ENCODE data around the gene NOXO1. TPM values are rescaled to one million over a fixed set of nuclear protein-coding genes. Genes with fewer than 3 reads are reported as not detected.

Gene NOXO1
- total and polyA plus RNA-seq, 10 of the 15 experiments (the other 5 are each of a cell fraction or from before 2014, with no cell fraction given): 0.09 to 0.76 (median 0.26) TPM; not detected in 4

GRCh38 chr16:2008009-2008526 lies 26.8 kb upstream of the NOXO1 start:
- in situ Hi-C loops (cut with MboI): no loop called here
- no peak for FAIRE-seq
- CTCF ChIA-PET: interaction anchor here (0.7 to 1.4 kb wide), 5 partner anchors 9 to 132 kb away, joined by 3 to 8 read pairs (median 3); no protein-coding TSS in a partner anchor
- H3K9me3 ChIP-seq (replicated peaks; ENCODE audit: control insufficient read depth, insufficient read depth, low read length): no peaks in the 10 kb centered on the region
- ATAC-seq: peak; percentile 6; the same call in 1 of the 3 replicates
- peaks cover 67% of the 10 kb centered on the region for H3K79me2 ChIP-seq (ENCODE audit: control insufficient read depth, insufficient read depth, low read length)
- peak overlapping the region; percentile 100 for H3K4me3 ChIP-seq
- intact Hi-C loops (cut with micrococcal nuclease; ENCODE audit: unreplicated experiment): loop anchor here (5.0 kb wide), 1 partner anchor 144 kb away; no protein-coding TSS in a partner anchor
- H3K36me3 ChIP-seq (ENCODE audit: control insufficient read depth in 2 of 2, insufficient read depth in 2 of 2, low read length in 1 of 2): peaks cover 0 to 8% of the 10 kb centered on the region in 2 experiments; a peak in 2 of 4 replicates
- H3K4me2 ChIP-seq (ENCODE audit: control insufficient read depth, insufficient read depth): peak overlapping the region; percentile 98
- peak overlapping the region; percentile 92 for H3K9ac ChIP-seq (ENCODE audit: control insufficient read depth, insufficient read depth, low read length)
- H2AFZ ChIP-seq (ENCODE audit: control insufficient read depth, low read depth, low read length): no peak overlapping the region
- no peaks in the 10 kb centered on the region for H3K27me3 ChIP-seq (replicated peaks in 1 of 2; ENCODE audit: control insufficient read depth in 2 of 2, insufficient read depth in 2 of 2, low read length in 1 of 2)
- RAD21 ChIA-PET (ENCODE audit: unreplicated experiment): interaction anchor here (1.0 to 1.3 kb wide), 2 partner anchors 17 to 43 kb away, joined by 3 read pairs; partner anchors contain the start of gene RPS2
- SMC1A ChIA-PET (ENCODE audit: uncharacterized antibody, unreplicated experiment): interaction anchor here (1.1 to 1.9 kb wide), 3 partner anchors 27 to 147 kb away, joined by 3 to 5 read pairs (median 3); partner anchors contain the start of genes NOXO1, NTHL1, TRAF7 and TSC2
- no peak for DNase-seq (ENCODE audit: low read depth, low spot score)
- H3K27ac ChIP-seq (ENCODE audit: control insufficient read depth, insufficient read depth): peak overlapping the region; percentile 89
- TSS peak; percentile 85 for BruUV-seq (replicated peaks)
- WGBS (ENCODE audit: insufficient coverage, insufficient replicate concordance, low lambda C conversion rate, missing lambda C conversion rate): 2% methylated on average over 15 of the region's 15 CpGs
- H3K4me1 ChIP-seq (ENCODE audit: control insufficient read depth, insufficient read depth, low read length): peaks cover 22% of the 10 kb centered on the region
- H4K20me1 ChIP-seq (ENCODE audit: control insufficient read depth, insufficient read depth): peaks cover 6% of the 10 kb centered on the region
- POLR2A ChIA-PET: interaction anchor here (0.6 to 2.2 kb wide), 5 partner anchors 12 to 147 kb away, joined by 3 to 14 read pairs (median 7); partner anchors contain the start of gene TRAF7
- TF ChIP-seq RAD21 (IDR thresholded peaks at IDR 0.05; ENCODE audit: insufficient read depth, low read depth, low read length): no peak
- TF ChIP-seq IKZF1 (conservative IDR thresholded peaks at IDR 0.05): peak; percentile 13; the same call in 1 of the 2 replicates
- TF ChIP-seq IRF4 (IDR thresholded peaks at IDR 0.05; ENCODE audit: low read depth, low read length): no peak
- no peak for TF ChIP-seq SUZ12 (IDR thresholded peaks at IDR 0.05; ENCODE audit: unreplicated experiment)
- no peak for TF ChIP-seq CREM (IDR thresholded peaks at IDR 0.05; ENCODE audit: low read depth)
- 0 out of 2 replicates have a peak, but pooled peaks have one; percentile 21 for TF ChIP-seq DPF2 (IDR thresholded peaks at IDR 0.05)
- 0 out of 2 replicates have a peak, but pooled peaks have one; percentile 32 for TF ChIP-seq POLR2A (IDR thresholded peaks at IDR 0.05; ENCODE audit: low read depth, low read length)
- no peak for TF ChIP-seq USF2 (IDR thresholded peaks at IDR 0.05; ENCODE audit: borderline replicate concordance, low read depth, low read length)
- peak; percentile 77 to 93 for TF ChIP-seq BHLHE40 (IDR thresholded peaks at IDR 0.05; ENCODE audit: borderline replicate concordance in 1 of 2, low read depth in 2 of 2, low read length in 1 of 2)
- no peak for TF ChIP-seq CTCF (IDR thresholded peaks at IDR 0.05 in 2 of 3, conservative IDR thresholded peaks at IDR 0.05 in 1 of 3; ENCODE audit: control insufficient read depth in 2 of 3, extremely low read depth in 1 of 3, insufficient read depth in 1 of 3, low read depth in 3 of 3, low read length in 3 of 3)
- TF ChIP-seq, protein P1, sequence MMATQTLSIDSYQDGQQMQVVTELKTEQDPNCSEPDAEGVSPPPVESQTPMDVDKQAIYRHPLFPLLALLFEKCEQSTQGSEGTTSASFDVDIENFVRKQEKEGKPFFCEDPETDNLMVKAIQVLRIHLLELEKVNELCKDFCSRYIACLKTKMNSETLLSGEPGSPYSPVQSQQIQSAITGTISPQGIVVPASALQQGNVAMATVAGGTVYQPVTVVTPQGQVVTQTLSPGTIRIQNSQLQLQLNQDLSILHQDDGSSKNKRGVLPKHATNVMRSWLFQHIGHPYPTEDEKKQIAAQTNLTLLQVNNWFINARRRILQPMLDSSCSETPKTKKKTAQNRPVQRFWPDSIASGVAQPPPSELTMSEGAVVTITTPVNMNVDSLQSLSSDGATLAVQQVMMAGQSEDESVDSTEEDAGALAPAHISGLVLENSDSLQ (IDR thresholded peaks at IDR 0.05): 0 out of 2 replicates have a peak, but pooled peaks have one; percentile 6
- TF ChIP-seq, protein P2, sequence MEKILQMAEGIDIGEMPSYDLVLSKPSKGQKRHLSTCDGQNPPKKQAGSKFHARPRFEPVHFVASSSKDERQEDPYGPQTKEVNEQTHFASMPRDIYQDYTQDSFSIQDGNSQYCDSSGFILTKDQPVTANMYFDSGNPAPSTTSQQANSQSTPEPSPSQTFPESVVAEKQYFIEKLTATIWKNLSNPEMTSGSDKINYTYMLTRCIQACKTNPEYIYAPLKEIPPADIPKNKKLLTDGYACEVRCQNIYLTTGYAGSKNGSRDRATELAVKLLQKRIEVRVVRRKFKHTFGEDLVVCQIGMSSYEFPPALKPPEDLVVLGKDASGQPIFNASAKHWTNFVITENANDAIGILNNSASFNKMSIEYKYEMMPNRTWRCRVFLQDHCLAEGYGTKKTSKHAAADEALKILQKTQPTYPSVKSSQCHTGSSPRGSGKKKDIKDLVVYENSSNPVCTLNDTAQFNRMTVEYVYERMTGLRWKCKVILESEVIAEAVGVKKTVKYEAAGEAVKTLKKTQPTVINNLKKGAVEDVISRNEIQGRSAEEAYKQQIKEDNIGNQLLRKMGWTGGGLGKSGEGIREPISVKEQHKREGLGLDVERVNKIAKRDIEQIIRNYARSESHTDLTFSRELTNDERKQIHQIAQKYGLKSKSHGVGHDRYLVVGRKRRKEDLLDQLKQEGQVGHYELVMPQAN (conservative IDR thresholded peaks at IDR 0.05): 0 out of 2 replicates have a peak, but pooled peaks have one; percentile 31
- TF ChIP-seq ZNF24 (IDR thresholded peaks at IDR 0.05): no peak

All from GM12878 (cell line).